Breast epithelium (tissue), 4 donors: ENCODE measurements around the gene FERMT3. TPM values are rescaled to one million over a fixed set of nuclear protein-coding genes. Genes with fewer than 3 reads are reported as not detected.
A peak's percentile ranks its signal among the peaks of the same experiment; 100 is the strongest.

Source experiments
- DNase-seq, 2 donors: peaks; one replicate each; pipeline ENCODE4 v3.0.0-alpha.2; 2019; ENCODE audit warnings: low spot score in 2 of 2
- H3K27ac ChIP-seq, 2 donors: fragments of 200-600 bp; sonication (generic) in 1 of 2; one replicate each; pipeline ENCODE4 v1.5.1; 2016 to 2019; ENCODE audit warnings: mild to moderate bottlenecking in 1 of 2
- H3K27me3 ChIP-seq, 2 donors: fragments of 200-600 bp; sonication (generic) in 1 of 2; one replicate each; pipeline versions ENCODE4 v1.5.1 to v1.6.0; 2017 to 2019; ENCODE audit warnings: control low read depth in 1 of 2, mild to moderate bottlenecking in 1 of 2
- H3K36me3 ChIP-seq: fragments of 200-600 bp; one replicate; pipeline ENCODE4 v1.5.1; 2019
- H3K4me1 ChIP-seq, 2 donors: fragments of 200-600 bp; sonication (generic); one replicate each; pipeline ENCODE4 v1.5.1; 2016 to 2019; ENCODE audit warnings: control low read depth in 1 of 2
- H3K4me3 ChIP-seq, 3 donors: fragments of 200-600 bp; sonication (generic); 1 replicate in 2 of 3; 2 replicates in 1 of 3; pipeline ENCODE4 v1.5.1; 2016 to 2019; ENCODE audit warnings: mild to moderate bottlenecking in 3 of 3, moderate library complexity in 2 of 3
- H3K9me3 ChIP-seq, 2 donors: fragments of 200-600 bp; sonication (generic) in 1 of 2; one replicate each; pipeline ENCODE4 v1.5.1; 2016 to 2019; ENCODE audit warnings: control low read depth in 1 of 2
- POLR2A ChIP-seq: fragments of 450-650 bp; IDR thresholded peaks from one replicate; pipeline ENCODE4 v1.6.1; 2016; ENCODE audit warnings: antibody characterized with exemption, mild to moderate bottlenecking, moderate library complexity
- POLR2AphosphoS5 ChIP-seq, 3 donors: sonication (generic); formaldehyde crosslinking; IDR thresholded peaks; one replicate each; pipeline ENCODE4 v1.6.1; 2017; ENCODE audit warnings: antibody characterized with exemption in 3 of 3
- intact Hi-C: fragments of 100-400 bp; cut with DNase I; formaldehyde crosslinking; loops from one replicate; pipeline ENCODE4 v1.15.1; 2023; ENCODE audit warnings: low total_unique reads
- total RNA-seq, 3 donors: library from RNA; depleted of rRNA; stranded (reverse); fragments of >200 nt; gene quantifications; one replicate each; pipeline ENCODE4 v1.1.0, GENCODE V29; 2016
- TF ChIP-seq, protein P1 (sequence below), 3 donors: fragments of 450-650 bp; IDR thresholded peaks; one replicate each; pipeline ENCODE4 v1.5.1; 2016 to 2017; ENCODE audit warnings: antibody characterized with exemption in 3 of 3, mild to moderate bottlenecking in 3 of 3, moderate library complexity in 3 of 3

The FERMT3 gene
- total RNA-seq, 3 donors from 2014 or later = 14.0 to 42.2 (median 17.4) TPM

DNA sequence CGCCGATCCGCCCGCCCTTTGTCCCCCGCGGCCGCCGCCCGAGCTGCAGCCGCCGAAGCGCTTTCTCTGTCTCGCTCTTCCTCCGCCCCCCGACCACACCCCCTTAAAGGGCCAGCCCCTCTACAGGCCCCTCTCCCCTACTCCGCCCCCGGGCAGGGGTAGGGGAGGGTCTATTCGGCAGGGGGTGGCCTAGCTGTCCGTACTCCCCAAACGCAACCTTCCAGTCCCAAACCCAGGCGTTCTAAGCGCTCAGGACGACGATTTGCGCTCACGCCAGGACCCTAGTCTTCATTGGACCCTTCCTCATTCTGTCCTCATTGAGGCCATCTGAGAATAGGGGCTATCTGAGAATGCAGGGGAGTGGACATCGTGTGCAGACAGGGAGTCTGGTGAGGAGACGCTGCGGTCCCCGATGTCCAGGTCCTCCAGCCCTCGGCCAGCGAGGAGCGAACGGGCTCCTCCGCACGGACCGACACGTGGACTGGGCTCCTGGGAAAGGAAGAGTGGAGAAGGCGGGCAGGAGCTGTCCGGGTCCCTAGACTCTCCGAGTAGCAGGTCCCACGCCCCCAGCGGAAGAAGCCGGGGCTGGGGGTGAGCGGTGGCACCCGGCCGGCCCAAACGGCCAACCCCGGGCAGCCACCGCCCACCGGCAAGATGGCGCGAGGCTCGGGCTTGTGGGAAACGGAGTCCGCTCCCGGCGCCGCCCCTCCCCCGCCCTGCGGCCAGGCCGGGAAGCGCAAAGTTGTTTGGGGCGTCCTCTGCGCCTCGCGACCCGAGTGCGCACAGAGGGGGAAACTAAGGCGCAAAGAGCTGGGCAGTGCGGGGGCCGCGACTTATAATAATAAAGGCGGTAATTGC, 40.6 kb downstream of the FERMT3 start, which contains the start of gene PPP1R14B:
TSS of gene PPP1R14B (minus strand) at position 73 of the 858 bp plus-strand sequence. CDS start 270 bp downstream, outside the sequence.
- intact Hi-C loops = no loop called here
- Histone ChIP-seq H3K36me3 (no peaks in the 10 kb centered on the region), H3K4me1 (peaks cover 10 to 16% of the 10 kb centered on the region in 2 donors), H3K27ac (peak within 1 kb of the TSS; percentile 73 to 84), H3K4me3 (peak within 1 kb of the TSS; percentile 71 to 91 (median 76)), H3K9me3 (no peaks in the 10 kb centered on the region), H3K27me3 (no peaks in the 10 kb centered on the region)
- DNase-seq = peak; percentile 73 to 85
- TF ChIP-seq POLR2A = no peak
- TF ChIP-seq, protein P1, sequence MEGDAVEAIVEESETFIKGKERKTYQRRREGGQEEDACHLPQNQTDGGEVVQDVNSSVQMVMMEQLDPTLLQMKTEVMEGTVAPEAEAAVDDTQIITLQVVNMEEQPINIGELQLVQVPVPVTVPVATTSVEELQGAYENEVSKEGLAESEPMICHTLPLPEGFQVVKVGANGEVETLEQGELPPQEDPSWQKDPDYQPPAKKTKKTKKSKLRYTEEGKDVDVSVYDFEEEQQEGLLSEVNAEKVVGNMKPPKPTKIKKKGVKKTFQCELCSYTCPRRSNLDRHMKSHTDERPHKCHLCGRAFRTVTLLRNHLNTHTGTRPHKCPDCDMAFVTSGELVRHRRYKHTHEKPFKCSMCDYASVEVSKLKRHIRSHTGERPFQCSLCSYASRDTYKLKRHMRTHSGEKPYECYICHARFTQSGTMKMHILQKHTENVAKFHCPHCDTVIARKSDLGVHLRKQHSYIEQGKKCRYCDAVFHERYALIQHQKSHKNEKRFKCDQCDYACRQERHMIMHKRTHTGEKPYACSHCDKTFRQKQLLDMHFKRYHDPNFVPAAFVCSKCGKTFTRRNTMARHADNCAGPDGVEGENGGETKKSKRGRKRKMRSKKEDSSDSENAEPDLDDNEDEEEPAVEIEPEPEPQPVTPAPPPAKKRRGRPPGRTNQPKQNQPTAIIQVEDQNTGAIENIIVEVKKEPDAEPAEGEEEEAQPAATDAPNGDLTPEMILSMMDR (IDR thresholded peaks at IDR 0.05) = peak in 1 of 3 donors; percentile 21

DNA sequence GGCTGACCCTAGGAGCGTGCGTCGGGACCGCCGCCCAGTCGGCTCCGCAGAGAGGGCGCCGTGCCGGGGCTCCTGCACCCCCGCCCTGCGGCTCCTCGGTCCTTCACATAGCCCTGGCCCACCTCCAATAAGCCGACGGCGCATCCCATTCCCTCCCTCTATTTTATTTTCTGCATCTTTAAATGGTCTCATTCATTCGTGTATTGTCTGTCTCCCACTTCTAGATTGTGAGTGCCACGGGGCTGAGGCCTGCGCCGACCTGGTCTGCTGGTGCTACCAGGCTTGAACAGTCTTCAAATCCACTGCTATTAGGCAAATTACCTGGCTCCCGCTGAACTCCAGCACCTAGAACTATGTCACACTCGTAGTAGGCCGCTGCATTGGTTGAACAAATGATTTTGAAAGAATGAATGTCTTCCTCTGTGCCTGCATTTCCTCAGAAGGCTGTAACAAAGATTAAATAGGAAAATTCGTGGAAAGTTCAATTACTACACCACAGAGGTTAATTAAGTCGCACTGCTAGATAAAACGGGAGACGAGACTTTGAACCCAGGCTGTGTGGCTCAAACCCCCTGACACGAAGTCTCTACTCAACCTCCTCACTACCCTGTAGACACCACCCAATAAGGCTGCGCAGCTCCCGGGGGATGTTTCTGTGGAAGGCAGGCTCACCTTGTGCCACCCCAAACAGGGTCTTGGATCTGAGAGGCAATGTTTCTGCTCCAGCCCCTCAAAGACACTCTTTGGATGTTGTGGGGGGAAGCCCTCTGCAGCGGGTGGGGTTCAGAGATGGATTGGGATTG, 41.4 kb downstream of the FERMT3 start:
- H3K27me3 ChIP-seq = no peaks in the 10 kb centered on the region
- no peaks in the 10 kb centered on the region for H3K36me3 ChIP-seq
- no peaks in the 10 kb centered on the region for H3K9me3 ChIP-seq
- no peak for DNase-seq
- intact Hi-C loops = no loop called here
- H3K4me3 ChIP-seq = peak overlapping the region; percentile 71 to 91 (median 76)
- TF ChIP-seq, protein P1 (IDR thresholded peaks at IDR 0.05) = no peak
- no peak for TF ChIP-seq POLR2AphosphoS5 (IDR thresholded peaks at IDR 0.05)
- TF ChIP-seq POLR2A = no peak
- peaks cover 14 to 21% of the 10 kb centered on the region in 2 donors for H3K4me1 ChIP-seq
- H3K27ac ChIP-seq = peak overlapping the region; percentile 73 to 74

DNA sequence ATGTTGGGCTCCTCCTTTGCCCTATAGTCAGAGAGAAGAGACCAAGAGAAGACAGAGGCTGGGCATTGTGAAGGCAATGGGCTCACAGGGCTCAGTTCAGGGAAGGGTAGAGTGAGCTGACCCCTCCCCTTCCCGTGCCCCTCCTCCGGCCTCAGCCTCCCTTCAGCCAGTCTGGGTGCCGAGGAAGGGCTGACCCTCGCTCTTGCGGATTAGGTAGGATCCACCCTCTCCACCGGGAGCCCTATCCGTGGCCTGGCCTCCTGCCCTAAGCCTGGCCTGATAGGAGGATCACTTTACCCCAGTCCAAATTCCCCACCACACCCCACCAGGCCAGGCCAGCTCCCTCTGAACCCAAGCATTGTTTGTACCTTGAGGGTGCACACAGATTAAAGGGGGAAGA, 42.1 kb downstream of the FERMT3 start:
- intact Hi-C loops = no loop called here

DNA sequence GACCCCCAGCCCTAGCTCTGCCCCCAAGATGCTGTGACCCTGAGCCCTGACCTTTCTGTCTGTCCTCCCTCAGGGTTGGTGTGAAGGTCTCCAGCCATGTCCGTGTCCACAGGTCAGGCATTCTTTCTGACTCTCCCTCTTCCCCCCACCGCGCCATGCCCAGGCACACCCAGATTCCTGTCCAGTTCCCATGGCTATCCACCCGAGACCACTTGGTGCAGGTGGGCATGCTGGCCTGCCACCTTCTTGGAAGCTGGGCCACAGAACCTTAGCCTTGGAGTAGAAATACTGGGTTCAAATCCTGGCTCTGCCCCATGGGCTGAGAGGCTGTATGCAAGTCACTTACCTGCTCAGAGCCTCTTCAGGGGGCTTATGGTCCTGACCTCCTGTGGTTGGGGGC, 42.5 kb downstream of the FERMT3 start:
- no peak overlapping the region for H3K4me3 ChIP-seq
- H3K4me1 ChIP-seq = peaks cover 14 to 21% of the 10 kb centered on the region in 2 donors

More for the DNA sequence above, 42.1 kb downstream of the FERMT3 start:
- Histone ChIP-seq H3K4me3 (no peak overlapping the region), H3K36me3 (no peaks in the 10 kb centered on the region), H3K27me3 (no peaks in the 10 kb centered on the region), H3K27ac (no peak overlapping the region), H3K9me3 (no peaks in the 10 kb centered on the region), H3K4me1 (peaks cover 14 to 21% of the 10 kb centered on the region in 2 donors)
- TF ChIP-seq POLR2AphosphoS5 (IDR thresholded peaks at IDR 0.05) = no peak
- TF ChIP-seq, protein P1 (IDR thresholded peaks at IDR 0.05) = no peak
- no peak for TF ChIP-seq POLR2A
- DNase-seq = no peak

More for the DNA sequence above, 42.5 kb downstream of the FERMT3 start:
- DNase-seq = no peak
- intact Hi-C loops = no loop called here
- no peaks in the 10 kb centered on the region for H3K9me3 ChIP-seq
- H3K27ac ChIP-seq = no peak overlapping the region
- TF ChIP-seq POLR2A = no peak
- TF ChIP-seq, protein P1 (IDR thresholded peaks at IDR 0.05) = no peak
- no peaks in the 10 kb centered on the region for H3K36me3 ChIP-seq
- no peaks in the 10 kb centered on the region for H3K27me3 ChIP-seq
